H1 (cell line): ENCODE measurements around the gene TFAP2E. TPM values are rescaled to one million over a fixed set of nuclear protein-coding genes. Genes with fewer than 3 reads are reported as not detected.

ENCODE experiments used
- CTCF ChIA-PET: fragments of 300-600 bp; sonication (Branson Sonifier 250); formaldehyde crosslinking; loops from one replicate; lab custom pipeline; 2021; ENCODE audit not compliant: partially characterized antibody; lab: Charles Lee
- POLR2A ChIA-PET: fragments of 300-600 bp; sonication (Branson Sonifier 250); formaldehyde crosslinking; loops from one replicate; lab custom pipeline; 2021; ENCODE audit warnings: inconsistent platforms; ENCODE audit not compliant: partially characterized antibody; lab: Charles Lee
- DNase-seq, 2 experiments: peaks; one replicate each; pipeline versions ENCODE4 v3.0.0 to v3.0.0-alpha.2; 2010 to 2022; ENCODE audit warnings: low spot score in 2 of 2, low read depth in 1 of 2, mixed read lengths in 1 of 2
- FAIRE-seq: peaks from 2 replicates; lab custom pipeline; 2011; peaks lifted over from hg19 to GRCh38; lab: Jason Lieb, UNC
- H2AFZ ChIP-seq: 2 replicates; pipeline ENCODE4 v1.8.1; 2012; ENCODE audit warnings: low read length, inconsistent platforms
- H2AK5ac ChIP-seq: 2 replicates; pipeline ENCODE4 v1.6.1; 2013; ENCODE audit warnings: low read depth, low read length
- H2BK120ac ChIP-seq: replicated peaks from 2 replicates; pipeline ENCODE3; 2013; ENCODE audit warnings: low read depth, low read length, inconsistent platforms
- H2BK12ac ChIP-seq: 2 replicates; pipeline ENCODE4 v1.6.1; 2013; ENCODE audit warnings: low read depth, low read length
- H2BK15ac ChIP-seq: 2 replicates; pipeline ENCODE4 v1.6.1; 2013; ENCODE audit warnings: low read length
- H2BK20ac ChIP-seq: 2 replicates; pipeline ENCODE4 v1.6.1; 2013; ENCODE audit warnings: low read length
- H2BK5ac ChIP-seq: 2 replicates; pipeline ENCODE4 v1.6.1; 2013; ENCODE audit warnings: low read depth, low read length
- H3K14ac ChIP-seq: 2 replicates; pipeline ENCODE4 v1.6.1; 2013; ENCODE audit warnings: inconsistent platforms; ENCODE audit not compliant: insufficient read length
- H3K18ac ChIP-seq: 2 replicates; pipeline ENCODE4 v1.6.1; 2013; ENCODE audit warnings: low read length; ENCODE audit errors: extremely low read depth
- H3K23ac ChIP-seq: 2 replicates; pipeline ENCODE4 v1.6.1; 2013; ENCODE audit warnings: inconsistent platforms; ENCODE audit not compliant: insufficient read length
- H3K23me2 ChIP-seq: 2 replicates; pipeline ENCODE4 v1.6.1; 2013; ENCODE audit warnings: low read depth, low read length
- H3K27ac ChIP-seq: 2 replicates; pipeline ENCODE4 v1.6.1; 2011; ENCODE audit warnings: low read depth, low read length, inconsistent platforms
- H3K27me3 ChIP-seq, 4 experiments: replicated peaks in 1 of 4; 1 replicate in 1 of 4; 2 replicates in 3 of 4; pipeline versions ENCODE4 v1.6.1 to v1.8.1; 2011 to 2013; ENCODE audit warnings: low read length in 3 of 4, mild to moderate bottlenecking in 3 of 4, inconsistent platforms in 2 of 4, mixed read lengths in 2 of 4, moderate library complexity in 1 of 4; ENCODE audit not compliant: control insufficient read depth in 3 of 4, insufficient read depth in 3 of 4; ENCODE audit errors: extremely low read depth in 1 of 4
- H3K36me3 ChIP-seq, 4 experiments: 2 replicates each; pipeline versions ENCODE4 v1.6.1 to v1.8.1; 2011 to 2013; ENCODE audit warnings: mild to moderate bottlenecking in 4 of 4, low read length in 3 of 4, moderate library complexity in 2 of 4, control low read depth in 1 of 4, inconsistent platforms in 1 of 4; ENCODE audit not compliant: insufficient read depth in 4 of 4, control insufficient read depth in 2 of 4
- H3K4ac ChIP-seq: replicated peaks from 2 replicates; pipeline ENCODE3; 2013; ENCODE audit warnings: low read length, low read depth, mixed read lengths, inconsistent platforms; ENCODE audit not compliant: insufficient read length
- H3K4me1 ChIP-seq, 4 experiments: replicated peaks in 1 of 4; 1 replicate in 1 of 4; 2 replicates in 3 of 4; pipeline versions ENCODE4 v1.6.1 to v1.8.1; 2011 to 2013; ENCODE audit warnings: low read length in 3 of 4, inconsistent platforms in 2 of 4, mixed read lengths in 1 of 4; ENCODE audit not compliant: insufficient read depth in 4 of 4, control insufficient read depth in 3 of 4
- H3K4me2 ChIP-seq, 2 experiments: 2 replicates each; pipeline versions ENCODE4 v1.6.1 to v1.8.1; 2011 to 2013; ENCODE audit warnings: low read depth in 2 of 2, low read length in 2 of 2, control low read depth in 1 of 2, inconsistent platforms in 1 of 2, mild to moderate bottlenecking in 1 of 2; ENCODE audit not compliant: insufficient read depth in 1 of 2
- H3K4me3 ChIP-seq, 4 experiments: fragments of 200-600, 300-600 bp in 1 of 4; sonication (generic), shearing (Covaris generic), sonication (Bioruptor Twin) in 1 of 4; 2 replicates each; pipeline versions ENCODE4 v1.5.1 to v1.8.1; 2011 to 2016; ENCODE audit warnings: low read length in 4 of 4, low read depth in 3 of 4, control low read depth in 2 of 4, inconsistent platforms in 2 of 4, mild to moderate bottlenecking in 2 of 4, mixed read lengths in 1 of 4, moderate library complexity in 1 of 4; ENCODE audit not compliant: insufficient read depth in 2 of 4; ENCODE audit errors: extremely low read depth in 1 of 4
- H3K56ac ChIP-seq: replicated peaks from 2 replicates; pipeline ENCODE3; 2013; ENCODE audit warnings: low read depth, mild to moderate bottlenecking, mixed read lengths, low read length, inconsistent platforms; ENCODE audit not compliant: insufficient read length
- H3K79me1 ChIP-seq: 2 replicates; pipeline ENCODE4 v1.6.1; 2013; ENCODE audit warnings: low read depth, low read length, control low read depth
- H3K79me2 ChIP-seq, 2 experiments: 2 replicates each; pipeline versions ENCODE4 v1.6.1 to v1.8.1; 2012 to 2013; ENCODE audit warnings: low read length in 2 of 2, mild to moderate bottlenecking in 2 of 2, inconsistent platforms in 1 of 2; ENCODE audit not compliant: insufficient read depth in 2 of 2, control insufficient read depth in 1 of 2
- H3K9ac ChIP-seq, 4 experiments: replicated peaks in 1 of 4; 1 replicate in 1 of 4; 2 replicates in 3 of 4; pipeline versions ENCODE4 v1.6.1 to v1.8.1; 2011 to 2013; ENCODE audit warnings: low read depth in 3 of 4, low read length in 3 of 4, control low read depth in 2 of 4, mild to moderate bottlenecking in 2 of 4, moderate library complexity in 2 of 4, inconsistent platforms in 1 of 4; ENCODE audit errors: extremely low read depth in 1 of 4
- H3K9me3 ChIP-seq, 2 experiments: 2 replicates each; pipeline versions ENCODE4 v1.6.1 to v1.8.1; 2012 to 2013; ENCODE audit warnings: mild to moderate bottlenecking in 2 of 2, moderate library complexity in 2 of 2, control low read depth in 1 of 2, inconsistent platforms in 1 of 2, low read depth in 1 of 2, low read length in 1 of 2, mixed read lengths in 1 of 2; ENCODE audit not compliant: insufficient read depth in 2 of 2
- H4K20me1 ChIP-seq, 2 experiments: replicated peaks in 1 of 2; 2 replicates each; pipeline versions ENCODE3 to v1.8.1; 2011 to 2013; ENCODE audit warnings: inconsistent platforms in 2 of 2, low read length in 2 of 2, mild to moderate bottlenecking in 1 of 2; ENCODE audit not compliant: insufficient read depth in 2 of 2, control insufficient read depth in 1 of 2
- H4K5ac ChIP-seq: 2 replicates; pipeline ENCODE4 v1.6.1; 2013; ENCODE audit warnings: low read length, low read depth, mixed read lengths, inconsistent platforms; ENCODE audit not compliant: insufficient read length
- H4K8ac ChIP-seq: 2 replicates; pipeline ENCODE4 v1.8.0; 2013; ENCODE audit warnings: mild to moderate bottlenecking, moderate library complexity, low read length, inconsistent platforms; ENCODE audit not compliant: insufficient read depth; ENCODE audit errors: extremely low read depth
- H4K91ac ChIP-seq: replicated peaks from 2 replicates; pipeline ENCODE3; 2013; ENCODE audit warnings: low read length, mixed read lengths, inconsistent platforms; ENCODE audit not compliant: insufficient read length
- CBX8 ChIP-seq: fragments of 300-800, 300-1000 bp; sonication (generic); IDR thresholded peaks from 2 replicates; pipeline ENCODE4 v1.7.1; 2016; ENCODE audit warnings: low read depth, low read length, borderline replicate concordance
- CEBPB ChIP-seq: IDR thresholded peaks from 2 replicates; pipeline ENCODE4 v1.6.1; 2012; ENCODE audit warnings: low read depth, low read length
- KDM1A ChIP-seq: fragments of 200-600, 300-600 bp; sonication (generic); IDR thresholded peaks from 2 replicates; pipeline ENCODE4 v1.7.1; 2016; ENCODE audit warnings: mild to moderate bottlenecking, low read length, borderline replicate concordance
- NRF1 ChIP-seq: IDR thresholded peaks from 2 replicates; pipeline ENCODE4 v1.6.1; 2011; ENCODE audit warnings: mild to moderate bottlenecking, low read depth, low read length, improper control_type of control experiment
- POU5F1 ChIP-seq: IDR thresholded peaks from 2 replicates; pipeline ENCODE4 v1.6.1; 2011; ENCODE audit warnings: low read depth, mild to moderate bottlenecking, low read length, moderate library complexity
- RAD21 ChIP-seq, 2 experiments: IDR thresholded peaks in 1 of 2; conservative IDR thresholded peaks in 1 of 2; 2 replicates each; pipeline ENCODE4 v1.6.1; 2011; ENCODE audit warnings: low read depth in 2 of 2, low read length in 2 of 2, improper control_type of control experiment in 1 of 2, inconsistent platforms in 1 of 2, mild to moderate bottlenecking in 1 of 2, moderate library complexity in 1 of 2
- RXRA ChIP-seq: IDR thresholded peaks from 2 replicates; pipeline ENCODE4 v1.6.1; 2011; ENCODE audit warnings: low read depth, mild to moderate bottlenecking, low read length, moderate library complexity; ENCODE audit not compliant: insufficient read depth
- TEAD4 ChIP-seq: IDR thresholded peaks from 2 replicates; pipeline ENCODE4 v1.6.1; 2012; ENCODE audit warnings: low read depth, low read length, inconsistent platforms, mixed read lengths
- WGBS, 2 experiments: shearing (Covaris generic) in 1 of 2; methylation state at CpG; one replicate each; pipeline versions ENCODE4 v1.1.6 to v1.1.7; 2013 to 2015; ENCODE audit warnings: low lambda C conversion rate in 2 of 2, mixed read lengths in 2 of 2, inconsistent platforms in 1 of 2, low coverage in 1 of 2, missing lambda C conversion rate in 1 of 2; ENCODE audit not compliant: insufficient replicate concordance in 2 of 2, insufficient coverage in 1 of 2, insufficient read length in 1 of 2; ENCODE audit errors: extremely low coverage in 1 of 2, missing lambda C conversion rate in 1 of 2; 5-methylcytosine and 5-hydroxymethylcytosine counted together
- polyA plus RNA-seq, 7 experiments: library from polyadenylated mRNA; depleted of rRNA in 3 of 7; stranded (reverse) in 5 of 7; unstranded in 2 of 7; fragments of >200 nt in 5 of 7; fragments of 200-250 nt in 2 of 7; gene quantifications; 1 replicate in 5 of 7; 2 replicates in 1 of 7; 4 replicates in 1 of 7; pipeline versions ENCODE4 v1.2.1 to v1.2.3, GENCODE V29; 2011 to 2013; ENCODE audit warnings: missing spikeins in 2 of 7, mixed read lengths in 2 of 7
- total RNA-seq: library from RNA; stranded (reverse); fragmentation: NEBNext Ultra II Directional; extraction: Animal tissue kit (Norgen Biotek cat#: 25700); gene quantifications from 2 replicates; pipeline ENCODE4 v1.2.1, GENCODE V29; 2021
- TF ChIP-seq, protein P1 (sequence below): IDR thresholded peaks from 2 replicates; pipeline ENCODE4 v1.6.1; 2012; ENCODE audit warnings: inconsistent platforms
- TF ChIP-seq, protein P2 (sequence below), 3 experiments: IDR thresholded peaks; 1 replicate in 2 of 3; 2 replicates in 1 of 3; pipeline versions ENCODE4 v1.5.1 to v1.6.1; 2011; ENCODE audit warnings: low read length in 3 of 3, mild to moderate bottlenecking in 3 of 3, inconsistent platforms in 2 of 3, low read depth in 1 of 3, moderate library complexity in 1 of 3; ENCODE audit not compliant: insufficient read depth in 1 of 3; ENCODE audit errors: control extremely low read depth in 1 of 3

TFAP2E gene
- total and polyA plus RNA-seq, 2 of the 8 experiments (the other 6 are each of a cell fraction or from before 2014, with no cell fraction given) = 0.24 to 0.50 TPM

DNA sequence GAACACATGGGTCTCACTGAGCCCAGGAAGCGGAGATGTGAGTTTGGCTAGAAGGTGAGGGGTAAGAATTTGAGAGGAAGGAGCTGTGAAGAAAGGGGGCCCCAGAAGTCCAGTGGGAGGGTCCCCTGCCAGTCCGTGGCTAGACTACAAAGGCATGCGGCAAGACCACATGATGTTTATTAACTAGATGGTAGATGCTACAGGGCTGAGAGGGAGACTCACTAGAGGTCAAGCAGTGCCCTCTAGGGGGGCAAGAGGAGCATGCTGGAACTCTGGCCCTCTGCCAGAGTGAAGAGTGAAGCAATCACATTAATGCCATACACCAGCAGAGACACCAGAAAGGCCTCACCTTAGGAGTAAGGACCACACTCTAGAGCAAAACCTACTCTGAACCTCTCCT, 28.1 kb upstream of the TFAP2E start:
- Histone ChIP-seq H4K5ac (no peak overlapping the region), H3K4me1 (peaks cover 0 to 3% (median 0%) of the 10 kb centered on the region in 4 experiments; a peak in 1 of 7 replicates), H3K23ac (no peak overlapping the region), H3K27me3 (no peaks in the 10 kb centered on the region), H2BK15ac (no peak overlapping the region), H3K79me1 (peaks cover 3% of the 10 kb centered on the region; the same call in 1 of the 2 replicates), H4K8ac (no peak overlapping the region), H3K9ac (no peak overlapping the region), H4K91ac (no peak overlapping the region), H2AFZ (no peak overlapping the region), H2BK12ac (no peak overlapping the region), H2BK120ac (no peak overlapping the region), H3K4me3 (no peak overlapping the region), H3K4ac (no peak overlapping the region), H3K56ac (no peak overlapping the region), H2BK5ac (no peak overlapping the region), H4K20me1 (peaks cover 2 to 3% of the 10 kb centered on the region in 2 experiments), H3K18ac (no peak overlapping the region), H2BK20ac (no peak overlapping the region), H3K27ac (no peak overlapping the region), H3K4me2 (no peak overlapping the region), H3K36me3 (peaks cover 0 to 33% (median 14%) of the 10 kb centered on the region in 4 experiments; a peak in 5 of 8 replicates), H3K14ac (no peak overlapping the region), H3K79me2 (peaks cover 0 to 84% of the 10 kb centered on the region in 2 experiments; a peak in 3 of 4 replicates), H3K23me2 (no peaks in the 10 kb centered on the region; the same call in 1 of the 2 replicates), H2AK5ac (no peak overlapping the region), H3K9me3 (no peaks in the 10 kb centered on the region)
- ChIA-PET CTCF (interaction anchor here (0.8 to 4.0 kb wide), 17 partner anchors 9 to 183 kb away, joined by 3 to 95 read pairs (median 4); no protein-coding TSS in a partner anchor), POLR2A (interaction anchor here (1.0 to 4.4 kb wide), 7 partner anchors 9 to 94 kb away, joined by 3 to 22 read pairs (median 5); partner anchors contain the start of genes KIAA0319L and NCDN)
- 69% methylated on average over 3 of the region's 3 CpGs; no CpG with 5 or more reads in 1 of the 2 experiments for WGBS, 2 experiments
- FAIRE-seq (peak; percentile 84), DNase-seq (peak in 1 of 2 experiments; percentile 46)
- TF ChIP-seq RAD21 (IDR thresholded peaks at IDR 0.05 in 1 of 2, conservative IDR thresholded peaks at IDR 0.05 in 1 of 2; ENCODE audit: low read depth in 2 of 2, low read length in 2 of 2) = peak; percentile 92
- no peak for TF ChIP-seq POU5F1
- TF ChIP-seq, protein P1, sequence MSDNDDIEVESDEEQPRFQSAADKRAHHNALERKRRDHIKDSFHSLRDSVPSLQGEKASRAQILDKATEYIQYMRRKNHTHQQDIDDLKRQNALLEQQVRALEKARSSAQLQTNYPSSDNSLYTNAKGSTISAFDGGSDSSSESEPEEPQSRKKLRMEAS = peak; percentile 47
- TF ChIP-seq NRF1 = no peak
- TF ChIP-seq CEBPB = peak; percentile 95
- TF ChIP-seq RXRA = no peak
- TF ChIP-seq, protein P2, sequence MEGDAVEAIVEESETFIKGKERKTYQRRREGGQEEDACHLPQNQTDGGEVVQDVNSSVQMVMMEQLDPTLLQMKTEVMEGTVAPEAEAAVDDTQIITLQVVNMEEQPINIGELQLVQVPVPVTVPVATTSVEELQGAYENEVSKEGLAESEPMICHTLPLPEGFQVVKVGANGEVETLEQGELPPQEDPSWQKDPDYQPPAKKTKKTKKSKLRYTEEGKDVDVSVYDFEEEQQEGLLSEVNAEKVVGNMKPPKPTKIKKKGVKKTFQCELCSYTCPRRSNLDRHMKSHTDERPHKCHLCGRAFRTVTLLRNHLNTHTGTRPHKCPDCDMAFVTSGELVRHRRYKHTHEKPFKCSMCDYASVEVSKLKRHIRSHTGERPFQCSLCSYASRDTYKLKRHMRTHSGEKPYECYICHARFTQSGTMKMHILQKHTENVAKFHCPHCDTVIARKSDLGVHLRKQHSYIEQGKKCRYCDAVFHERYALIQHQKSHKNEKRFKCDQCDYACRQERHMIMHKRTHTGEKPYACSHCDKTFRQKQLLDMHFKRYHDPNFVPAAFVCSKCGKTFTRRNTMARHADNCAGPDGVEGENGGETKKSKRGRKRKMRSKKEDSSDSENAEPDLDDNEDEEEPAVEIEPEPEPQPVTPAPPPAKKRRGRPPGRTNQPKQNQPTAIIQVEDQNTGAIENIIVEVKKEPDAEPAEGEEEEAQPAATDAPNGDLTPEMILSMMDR (IDR thresholded peaks at IDR 0.05; ENCODE audit: control extremely low read depth in 1 of 3, insufficient read depth in 1 of 3, low read depth in 1 of 3, low read length in 3 of 3) = peak; percentile 67 to 94 (median 80)
- TF ChIP-seq KDM1A = no peak
- no peak for TF ChIP-seq TEAD4
- TF ChIP-seq CBX8 = no peak
